OCI-LY1 (cell line): ENCODE measurements around the gene BMP15.

Source experiments
- H2AFZ ChIP-seq: fragments of 200-600 bp; sonication (generic), shearing (Covaris generic); 2 replicates; pipeline ENCODE4 v1.6.0; 2014; ENCODE audit warnings: antibody characterized with exemption, mild to moderate bottlenecking, low read length
- H3F3A ChIP-seq: fragments of 200-600 bp; sonication (generic), shearing (Covaris generic); 2 replicates; pipeline ENCODE4 v1.6.0; 2014; ENCODE audit warnings: mild to moderate bottlenecking, antibody characterized with exemption, low read length, moderate library complexity; ENCODE audit not compliant: insufficient read depth
- H3K27ac ChIP-seq: fragments of 200-600 bp; sonication (generic); 2 replicates; pipeline ENCODE4 v1.5.1; 2014; ENCODE audit warnings: low read length, mixed run types, mild to moderate bottlenecking, low read depth; ENCODE audit not compliant: poor library complexity, severe bottlenecking
- H3K27me3 ChIP-seq: fragments of 200-600 bp; sonication (generic); 2 replicates; pipeline ENCODE4 v1.6.0; 2014; ENCODE audit warnings: antibody characterized with exemption, mild to moderate bottlenecking, low read length, moderate library complexity; ENCODE audit not compliant: insufficient read depth
- H3K36me3 ChIP-seq: fragments of 200-600 bp; sonication (generic); 2 replicates; pipeline ENCODE4 v1.6.1; 2014; ENCODE audit warnings: mild to moderate bottlenecking, antibody characterized with exemption, low read length, moderate library complexity, mixed read lengths; ENCODE audit not compliant: insufficient read depth
- H3K4me1 ChIP-seq: fragments of 200-600 bp; sonication (generic); 2 replicates; pipeline ENCODE4 v1.5.1; 2014; ENCODE audit warnings: mild to moderate bottlenecking, low read length, moderate library complexity; ENCODE audit not compliant: insufficient read depth, severe bottlenecking
- H3K4me2 ChIP-seq: fragments of 200-600 bp; sonication (generic), shearing (Covaris generic); 2 replicates; pipeline ENCODE4 v1.6.1; 2014; ENCODE audit warnings: low read length
- H3K4me3 ChIP-seq: fragments of 200-600 bp; sonication (generic); 2 replicates; pipeline ENCODE4 v1.5.1; 2014; ENCODE audit warnings: low read length, low read depth, mild to moderate bottlenecking, mixed read lengths; ENCODE audit not compliant: poor library complexity, severe bottlenecking
- H3K79me2 ChIP-seq: fragments of 200-600 bp; shearing (Covaris generic); 2 replicates; pipeline ENCODE4 v1.6.1; 2016; ENCODE audit warnings: mixed run types, low read length, mixed read lengths; ENCODE audit not compliant: insufficient read depth
- H3K9ac ChIP-seq: fragments of 200-600 bp; sonication (generic), shearing (Covaris generic); 2 replicates; pipeline ENCODE4 v1.6.1; 2014; ENCODE audit warnings: mild to moderate bottlenecking, low read length, mixed read lengths
- H3K9me2 ChIP-seq: fragments of 200-600 bp; sonication (generic), shearing (Covaris generic); 2 replicates; pipeline ENCODE4 v1.6.1; 2014; ENCODE audit warnings: low read depth, mild to moderate bottlenecking, low read length, mixed read lengths
- H3K9me3 ChIP-seq: fragments of 200-600 bp; shearing (Covaris generic); 2 replicates; pipeline ENCODE4 v1.6.1; 2014; ENCODE audit warnings: low read length, mixed read lengths
- H4K20me1 ChIP-seq: fragments of 200-600 bp; sonication (generic), shearing (Covaris generic); 2 replicates; pipeline ENCODE4 v1.6.0; 2016; ENCODE audit warnings: mild to moderate bottlenecking, low read length; ENCODE audit not compliant: insufficient read depth
- CTCF ChIP-seq: fragments of 200-600 bp; sonication (generic), shearing (Covaris generic); IDR thresholded peaks from 2 replicates; pipeline ENCODE4 v1.5.1; 2017; ENCODE audit warnings: mild to moderate bottlenecking, antibody characterized with exemption, low read length, moderate library complexity, mixed read lengths
- EZH2 ChIP-seq: fragments of 200-600 bp; sonication (generic), shearing (Covaris generic); IDR thresholded peaks from 2 replicates; pipeline ENCODE4 v1.8.0; 2017; ENCODE audit warnings: borderline replicate concordance, mixed run types, mild to moderate bottlenecking, antibody characterized with exemption, low read length, moderate library complexity, mixed read lengths

Gene BMP15

GRCh38 chrX:50877310-50877709 is 33.2 kb upstream of the BMP15 start:
- no peak overlapping the region for H3K27ac ChIP-seq
- no peaks in the 10 kb centered on the region for H3F3A ChIP-seq
- H3K79me2 ChIP-seq = no peaks in the 10 kb centered on the region
- TF ChIP-seq CTCF = no peak
- TF ChIP-seq EZH2 = no peak
- no peaks in the 10 kb centered on the region for H3K9me2 ChIP-seq
- H3K36me3 ChIP-seq = no peaks in the 10 kb centered on the region
- no peaks in the 10 kb centered on the region for H3K27me3 ChIP-seq
- H3K4me3 ChIP-seq = no peak overlapping the region
- H3K4me2 ChIP-seq = no peak overlapping the region
- H3K9me3 ChIP-seq = no peaks in the 10 kb centered on the region
- no peaks in the 10 kb centered on the region for H4K20me1 ChIP-seq
- H3K9ac ChIP-seq = no peak overlapping the region
- H3K4me1 ChIP-seq = no peaks in the 10 kb centered on the region
- no peak overlapping the region for H2AFZ ChIP-seq

GRCh38 chrX:50881028-50881427 is 29.5 kb upstream of the BMP15 start:
- Histone ChIP-seq H3K9me2 (no peaks in the 10 kb centered on the region), H3K9me3 (no peaks in the 10 kb centered on the region), H3K79me2 (no peaks in the 10 kb centered on the region), H3K9ac (no peak overlapping the region), H3F3A (no peaks in the 10 kb centered on the region), H3K36me3 (no peaks in the 10 kb centered on the region), H3K4me2 (no peak overlapping the region), H3K4me3 (no peak overlapping the region), H4K20me1 (no peaks in the 10 kb centered on the region), H3K4me1 (no peaks in the 10 kb centered on the region), H3K27ac (no peak overlapping the region), H2AFZ (no peak overlapping the region), H3K27me3 (no peaks in the 10 kb centered on the region)
- TF ChIP-seq CTCF (no peak), EZH2 (no peak)

GRCh38 chrX:50888884-50889283 is 21.7 kb upstream of the BMP15 start:
- H3K9me2 ChIP-seq = no peaks in the 10 kb centered on the region
- no peaks in the 10 kb centered on the region for H4K20me1 ChIP-seq
- H3K27ac ChIP-seq = no peak overlapping the region
- no peak overlapping the region for H3K9ac ChIP-seq
- H3K4me3 ChIP-seq = no peak overlapping the region
- no peak overlapping the region for H2AFZ ChIP-seq
- TF ChIP-seq EZH2 = no peak
- TF ChIP-seq CTCF = no peak
- H3K27me3 ChIP-seq = no peaks in the 10 kb centered on the region
- no peaks in the 10 kb centered on the region for H3K36me3 ChIP-seq
- no peaks in the 10 kb centered on the region for H3K4me1 ChIP-seq
- H3K4me2 ChIP-seq = no peak overlapping the region
- no peaks in the 10 kb centered on the region for H3K79me2 ChIP-seq
- H3K9me3 ChIP-seq = no peaks in the 10 kb centered on the region
- H3F3A ChIP-seq = no peaks in the 10 kb centered on the region
